ENCODE measurements around the gene HMGB3.

HMGB3 gene

DNA sequence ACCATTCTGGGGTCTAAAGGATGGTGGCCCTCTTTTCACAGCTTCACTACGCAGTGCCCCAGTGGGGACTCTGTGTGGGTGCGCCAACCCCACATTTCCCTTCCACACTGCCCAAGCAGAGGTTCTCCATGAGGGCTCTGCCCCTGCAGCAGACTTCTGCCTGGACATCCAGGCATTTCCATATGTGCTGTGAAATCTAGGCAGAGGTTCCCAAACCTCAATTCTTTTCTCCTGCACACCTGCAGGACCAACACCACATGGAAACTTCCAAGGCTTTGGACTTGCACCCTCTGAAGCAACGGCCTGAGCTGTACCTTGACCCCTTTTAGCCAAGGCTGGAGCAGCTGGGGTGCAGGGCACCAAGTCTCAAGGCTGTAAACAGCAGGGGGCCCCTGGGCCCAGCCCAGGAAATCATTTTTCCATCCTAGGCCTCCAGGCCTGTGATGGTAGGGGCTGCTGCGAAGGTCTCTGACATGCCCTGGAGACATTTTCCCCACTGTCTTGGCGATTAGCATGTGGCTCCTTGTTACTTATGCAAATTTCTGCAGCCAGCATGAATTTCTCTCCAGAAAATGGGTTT lies 30.1 kb downstream of the HMGB3 start:
- TF ChIP-seq, protein P1, sequence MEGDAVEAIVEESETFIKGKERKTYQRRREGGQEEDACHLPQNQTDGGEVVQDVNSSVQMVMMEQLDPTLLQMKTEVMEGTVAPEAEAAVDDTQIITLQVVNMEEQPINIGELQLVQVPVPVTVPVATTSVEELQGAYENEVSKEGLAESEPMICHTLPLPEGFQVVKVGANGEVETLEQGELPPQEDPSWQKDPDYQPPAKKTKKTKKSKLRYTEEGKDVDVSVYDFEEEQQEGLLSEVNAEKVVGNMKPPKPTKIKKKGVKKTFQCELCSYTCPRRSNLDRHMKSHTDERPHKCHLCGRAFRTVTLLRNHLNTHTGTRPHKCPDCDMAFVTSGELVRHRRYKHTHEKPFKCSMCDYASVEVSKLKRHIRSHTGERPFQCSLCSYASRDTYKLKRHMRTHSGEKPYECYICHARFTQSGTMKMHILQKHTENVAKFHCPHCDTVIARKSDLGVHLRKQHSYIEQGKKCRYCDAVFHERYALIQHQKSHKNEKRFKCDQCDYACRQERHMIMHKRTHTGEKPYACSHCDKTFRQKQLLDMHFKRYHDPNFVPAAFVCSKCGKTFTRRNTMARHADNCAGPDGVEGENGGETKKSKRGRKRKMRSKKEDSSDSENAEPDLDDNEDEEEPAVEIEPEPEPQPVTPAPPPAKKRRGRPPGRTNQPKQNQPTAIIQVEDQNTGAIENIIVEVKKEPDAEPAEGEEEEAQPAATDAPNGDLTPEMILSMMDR (IDR thresholded peaks at IDR 0.05; ENCODE audit: unreplicated experiment in 3 of 3), result no peak
- Mint-ChIP-seq H3K27ac (no peak overlapping the region), H3K36me3 (ENCODE audit: low read depth) (no peaks in the 10 kb centered on the region), H3K9me3 (peaks cover 34% of the 10 kb centered on the region), H3K4me1 (no peaks in the 10 kb centered on the region), H3K4me3 (no peak overlapping the region), H3K27me3 (ENCODE audit: low read depth) (no peaks in the 10 kb centered on the region)

DNA sequence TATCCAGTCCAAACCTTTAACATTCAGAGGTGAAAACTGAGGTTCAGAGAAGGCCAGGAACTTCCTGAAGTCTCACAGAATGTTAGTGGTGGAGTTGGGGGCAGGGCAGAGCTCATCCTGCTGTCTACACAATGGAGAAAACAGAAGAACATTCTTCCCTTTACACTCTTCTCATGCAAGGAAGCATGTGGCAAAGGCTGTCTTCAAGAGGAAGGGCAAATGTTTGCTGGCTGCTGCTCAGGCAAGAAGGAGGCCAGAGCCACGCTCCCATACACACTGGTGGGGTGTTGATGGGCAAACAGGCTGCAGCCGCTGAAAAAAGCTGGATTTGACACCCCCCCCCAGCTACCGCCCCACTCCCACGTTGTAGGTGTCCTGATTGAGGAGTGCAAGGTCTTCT lies 32.5 kb downstream of the HMGB3 start:
- no peaks in the 10 kb centered on the region for H3K27me3 Mint-ChIP-seq (ENCODE audit: low read depth)
- H3K4me1 Mint-ChIP-seq, result no peaks in the 10 kb centered on the region
- H3K36me3 Mint-ChIP-seq (ENCODE audit: low read depth), result no peaks in the 10 kb centered on the region
- TF ChIP-seq, protein P1 (IDR thresholded peaks at IDR 0.05; ENCODE audit: unreplicated experiment in 3 of 3), result no peak
- H3K9me3 Mint-ChIP-seq, result peaks cover 24% of the 10 kb centered on the region
- H3K27ac Mint-ChIP-seq, result no peak overlapping the region
- no peak overlapping the region for H3K4me3 Mint-ChIP-seq

DNA sequence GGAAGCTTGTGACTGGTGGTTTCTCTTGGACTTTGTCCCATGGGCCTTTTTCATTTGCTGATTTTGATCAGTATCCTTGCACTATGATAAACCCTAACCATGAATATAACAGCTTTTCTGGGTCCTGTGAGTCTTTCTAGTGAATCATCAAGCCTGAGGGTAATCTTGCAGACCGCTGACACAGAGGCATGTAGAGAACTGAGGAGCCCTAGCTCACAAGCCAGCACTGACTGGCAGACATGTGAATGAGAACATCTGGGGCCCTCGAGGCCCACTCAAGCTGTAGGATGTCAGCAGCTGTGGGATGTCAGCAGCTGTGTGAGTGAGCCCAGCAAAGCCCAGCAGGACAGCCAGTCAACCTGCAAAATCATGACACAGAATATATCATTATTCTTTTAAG lies 36.7 kb downstream of the HMGB3 start:
- Mint-ChIP-seq H3K9me3 (no peaks in the 10 kb centered on the region), H3K27ac (no peak overlapping the region), H3K27me3 (ENCODE audit: low read depth) (no peaks in the 10 kb centered on the region), H3K4me3 (no peak overlapping the region), H3K36me3 (ENCODE audit: low read depth) (no peaks in the 10 kb centered on the region), H3K4me1 (no peaks in the 10 kb centered on the region)
- TF ChIP-seq, protein P1 (IDR thresholded peaks at IDR 0.05; ENCODE audit: unreplicated experiment in 3 of 3), result no peak

DNA sequence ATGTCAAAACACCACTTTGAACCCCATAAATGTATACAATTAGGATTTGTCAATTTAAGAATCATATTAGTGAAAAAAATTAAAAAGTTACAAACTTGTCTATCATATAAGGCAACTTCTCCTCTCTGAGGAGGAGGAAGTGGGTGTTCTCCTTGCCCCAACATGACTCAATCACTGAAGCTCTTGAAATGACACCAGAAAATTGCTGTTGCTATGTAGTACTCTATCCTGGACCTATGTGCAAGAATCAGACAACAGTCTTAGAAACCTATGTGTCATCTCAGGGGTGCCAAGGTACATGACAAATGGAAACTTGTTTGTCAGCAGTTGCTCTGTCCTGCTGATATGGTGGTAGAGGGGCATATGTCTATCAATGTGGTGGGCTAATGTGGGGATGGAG lies 47.7 kb downstream of the HMGB3 start:
- Mint-ChIP-seq H3K36me3 (ENCODE audit: low read depth) (no peaks in the 10 kb centered on the region), H3K27ac (no peak overlapping the region), H3K4me1 (no peaks in the 10 kb centered on the region), H3K4me3 (no peak overlapping the region), H3K27me3 (ENCODE audit: low read depth) (peaks cover 4% of the 10 kb centered on the region), H3K9me3 (no peaks in the 10 kb centered on the region)
- TF ChIP-seq, protein P1 (IDR thresholded peaks at IDR 0.05; ENCODE audit: unreplicated experiment in 3 of 3), result no peak

DNA sequence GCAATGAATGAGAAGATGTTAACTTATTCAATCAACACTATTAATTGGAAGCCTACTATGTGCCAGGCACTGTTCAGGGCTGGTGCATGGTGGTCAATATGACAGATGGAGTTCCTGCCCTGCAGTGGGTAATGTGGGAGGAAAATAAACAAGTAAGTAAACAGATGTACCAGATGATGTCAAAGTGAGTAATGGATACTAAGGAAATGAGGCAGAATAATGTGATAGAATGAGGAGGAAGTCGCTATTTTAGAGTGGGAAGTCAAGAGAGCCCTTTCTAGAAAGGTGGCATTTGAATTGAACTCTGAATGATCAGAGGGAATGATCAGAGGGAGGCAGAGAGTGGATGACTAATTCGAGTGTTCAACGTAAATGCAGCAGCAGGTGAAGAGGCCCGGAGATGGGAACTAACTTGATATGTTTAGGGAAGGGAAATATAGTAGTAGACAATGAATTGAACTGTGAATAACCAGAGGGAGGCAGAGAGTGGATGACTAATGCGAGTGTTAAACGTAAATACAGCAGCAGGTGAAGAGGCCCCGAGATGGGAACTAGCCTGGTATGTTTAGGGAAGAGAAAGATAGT lies 48.3 kb downstream of the HMGB3 start:
- H3K27ac Mint-ChIP-seq, result no peak overlapping the region
- TF ChIP-seq, protein P1 (IDR thresholded peaks at IDR 0.05; ENCODE audit: unreplicated experiment in 3 of 3), result no peak
- no peaks in the 10 kb centered on the region for H3K36me3 Mint-ChIP-seq (ENCODE audit: low read depth)
- no peak overlapping the region for H3K4me3 Mint-ChIP-seq
- H3K4me1 Mint-ChIP-seq, result no peaks in the 10 kb centered on the region
- H3K27me3 Mint-ChIP-seq (ENCODE audit: low read depth), result peaks cover 4% of the 10 kb centered on the region
- no peaks in the 10 kb centered on the region for H3K9me3 Mint-ChIP-seq

DNA sequence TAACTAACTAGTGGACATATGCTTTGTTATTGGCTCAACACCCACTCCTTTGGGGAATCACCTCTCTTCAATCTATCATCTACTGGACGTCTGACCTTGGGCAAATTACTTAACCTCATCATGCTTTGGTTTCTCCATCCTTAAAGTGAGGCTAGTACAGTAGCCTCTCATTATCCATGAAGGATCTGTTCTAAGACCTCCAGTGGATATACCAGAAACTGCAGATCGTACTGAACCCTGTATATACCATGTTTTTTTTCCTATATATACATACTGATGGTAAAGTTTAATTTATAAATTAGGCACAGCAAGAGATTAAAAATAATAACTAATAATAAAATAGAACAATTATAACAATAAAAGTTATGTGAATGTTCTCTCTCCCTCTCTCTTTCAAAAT lies 56.2 kb downstream of the HMGB3 start:
- Mint-ChIP-seq H3K27me3 (ENCODE audit: low read depth) (no peaks in the 10 kb centered on the region), H3K4me1 (no peaks in the 10 kb centered on the region), H3K9me3 (peaks cover 13% of the 10 kb centered on the region), H3K27ac (no peak overlapping the region), H3K36me3 (ENCODE audit: low read depth) (no peaks in the 10 kb centered on the region), H3K4me3 (no peak overlapping the region)
- TF ChIP-seq, protein P1 (IDR thresholded peaks at IDR 0.05; ENCODE audit: unreplicated experiment in 3 of 3), result no peak
